Activated CD4-positive, alpha-beta T cell treated with anti-CD3 and anti-CD28 coated beads for 4 hours (primary cell): ENCODE data around the gene CCDC91.
A peak's percentile ranks its signal among the peaks of the same experiment; 100 is the strongest.

ENCODE experiments used
- DNase-seq, 2 donors: peaks; one replicate each; pipeline ENCODE4 v3.0.0-alpha.2; 2020

CCDC91 gene

DNA sequence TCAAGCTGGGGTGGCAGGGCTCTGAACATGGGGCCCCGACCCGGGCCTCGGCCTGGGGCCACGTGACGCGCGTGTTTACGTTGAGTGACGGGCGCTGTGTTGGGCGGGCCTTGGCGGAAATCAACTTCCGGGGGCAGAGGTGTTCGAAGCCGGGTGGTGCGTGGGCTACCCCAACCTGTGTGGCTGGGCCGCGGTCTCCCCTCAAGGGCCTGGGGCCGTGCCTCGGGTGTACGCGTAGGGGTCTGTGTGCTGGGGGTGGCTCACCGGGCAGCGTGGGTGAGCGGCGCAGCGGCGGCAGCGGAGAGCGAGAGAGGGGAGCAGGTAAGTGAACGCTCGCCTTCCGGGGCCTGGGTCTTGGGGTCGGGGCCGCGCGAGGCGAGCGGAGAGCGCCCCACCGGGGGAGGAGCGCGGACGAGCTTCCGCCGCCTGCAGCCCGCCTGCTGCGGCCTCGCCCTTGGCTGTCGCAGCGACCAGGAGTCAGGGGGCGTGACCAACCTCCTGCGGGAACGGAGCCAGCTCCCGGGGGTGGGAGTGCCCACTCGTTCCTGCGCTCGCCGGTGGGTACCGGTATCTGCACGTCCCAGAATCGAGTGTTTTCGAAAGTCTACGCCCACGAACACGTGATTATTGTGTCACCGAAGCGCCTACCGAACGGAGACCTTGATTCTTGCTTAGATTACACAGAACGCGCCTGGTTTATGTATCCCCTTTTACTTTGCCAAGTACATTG, at the start of gene CCDC91:
CCDC91 (plus strand) TSS at position 136 of the 730 bp plus-strand sequence. CDS start 66,760 bp downstream, outside the sequence.
- peak; percentile 85 to 90 for DNase-seq

DNA sequence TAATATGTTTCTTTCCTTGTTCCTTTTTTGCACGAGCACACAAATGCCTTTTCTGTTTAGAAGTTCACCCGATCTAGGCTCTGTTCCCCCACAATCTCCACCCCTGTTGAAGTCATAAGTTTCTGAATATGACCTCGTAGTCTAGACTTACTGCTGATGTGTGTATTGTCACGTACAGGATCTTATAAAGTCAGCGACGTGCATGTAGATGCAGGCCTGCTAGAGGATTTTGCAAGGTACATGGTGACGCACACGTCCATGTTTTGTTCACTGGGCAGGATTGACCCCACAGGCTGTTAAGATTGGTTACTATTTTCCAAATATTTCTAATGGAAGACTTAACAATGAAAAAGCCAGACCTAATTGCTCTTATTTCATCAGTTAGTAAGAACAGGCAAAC, 46.2 kb upstream of the CCDC91 start:
- no peak for DNase-seq

DNA sequence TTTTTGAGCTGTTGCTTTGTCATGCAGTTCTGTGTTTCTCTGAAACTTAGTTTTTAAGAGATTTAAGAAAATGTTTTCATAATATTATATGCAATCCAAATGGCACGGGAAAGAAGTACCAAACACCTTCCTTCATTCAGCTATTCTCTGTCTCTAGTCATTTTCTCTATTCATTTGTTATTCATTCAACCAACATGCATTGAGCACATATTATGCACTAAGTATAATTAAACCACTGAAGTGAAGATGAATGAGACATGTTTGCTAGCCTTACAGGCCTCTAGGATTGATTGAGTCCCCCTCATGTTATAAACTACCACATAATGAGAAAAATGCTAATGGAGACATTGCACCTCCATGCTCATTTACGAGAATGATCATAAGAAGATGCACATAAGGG, 45.7 kb upstream of the CCDC91 start:
- DNase-seq = no peak

GRCh38 chr12:28145216-28145615, 45.0 kb upstream of the CCDC91 start:
- no peak for DNase-seq

GRCh38 chr12:28149279-28149678, 41.0 kb upstream of the CCDC91 start:
- DNase-seq = no peak

- DNase-seq = no peak
Measured at GRCh38 chr12:28156362-28156761, 33.9 kb upstream of the CCDC91 start.

DNA sequence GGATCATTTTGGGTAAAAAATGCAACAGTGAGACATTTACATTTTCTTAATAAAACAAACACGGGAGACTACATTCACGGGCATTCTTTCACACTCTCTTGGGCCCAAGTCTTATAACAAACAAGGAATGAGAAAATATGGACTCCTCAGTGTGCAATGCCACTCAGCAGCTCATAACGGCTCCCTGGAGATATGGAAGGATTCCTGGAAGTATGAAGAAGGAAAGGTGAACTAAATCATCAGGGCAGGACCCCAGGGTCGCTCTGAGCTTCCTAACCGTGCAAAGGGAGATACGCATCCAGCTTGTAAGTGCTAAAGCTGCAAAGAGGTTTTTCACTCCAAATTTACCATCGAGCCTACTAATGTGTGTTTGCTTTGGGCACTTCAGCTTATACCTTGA, 33.5 kb upstream of the CCDC91 start:
- DNase-seq = no peak

DNA sequence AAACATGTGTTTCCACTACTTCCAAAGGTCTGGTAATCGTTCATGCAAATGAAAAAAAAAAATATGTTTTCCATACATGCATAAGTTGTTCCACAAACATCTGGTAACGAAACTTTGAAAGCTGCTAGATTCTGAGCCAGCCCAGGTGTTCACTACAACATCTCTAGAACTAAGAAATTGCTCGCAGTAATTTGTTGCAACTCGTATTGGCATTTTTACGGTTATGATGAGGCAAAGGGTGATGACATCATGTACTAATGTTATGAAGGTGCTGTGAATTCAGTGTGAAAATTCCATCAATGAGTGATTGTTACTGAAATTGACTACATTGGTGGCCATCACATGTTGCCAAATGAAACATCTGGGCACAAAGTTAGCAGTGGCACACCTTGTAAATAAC, 31.9 kb upstream of the CCDC91 start:
- DNase-seq = no peak

DNA sequence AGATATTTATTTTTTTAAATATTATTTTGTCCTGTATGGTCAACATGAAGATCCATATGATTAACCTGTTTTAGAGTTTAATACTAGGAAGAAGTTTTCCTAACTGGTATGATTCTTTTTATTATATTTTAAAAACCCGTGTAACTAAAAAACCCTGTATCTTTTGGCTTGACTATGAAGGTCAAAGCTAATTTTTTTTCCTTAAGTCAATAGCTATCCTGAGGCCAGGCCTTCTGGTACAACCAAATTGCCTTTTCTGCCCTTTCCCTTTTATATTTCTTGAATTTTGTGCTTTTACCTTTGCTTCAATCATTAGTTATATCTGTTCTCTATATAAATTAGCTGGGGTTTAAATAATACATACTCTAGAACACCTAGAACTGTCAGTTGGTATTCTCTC, 30.6 kb upstream of the CCDC91 start:
- no peak for DNase-seq

- no peak for DNase-seq
Measured at GRCh38 chr12:28161697-28162096, 28.6 kb upstream of the CCDC91 start.

- DNase-seq = no peak
Measured at GRCh38 chr12:28162697-28163096, 27.6 kb upstream of the CCDC91 start.

- no peak for DNase-seq
Measured at GRCh38 chr12:28164644-28165275, 25.5 kb upstream of the CCDC91 start.

GRCh38 chr12:28167981-28168485, 22.2 kb upstream of the CCDC91 start:
- no peak for DNase-seq

DNA sequence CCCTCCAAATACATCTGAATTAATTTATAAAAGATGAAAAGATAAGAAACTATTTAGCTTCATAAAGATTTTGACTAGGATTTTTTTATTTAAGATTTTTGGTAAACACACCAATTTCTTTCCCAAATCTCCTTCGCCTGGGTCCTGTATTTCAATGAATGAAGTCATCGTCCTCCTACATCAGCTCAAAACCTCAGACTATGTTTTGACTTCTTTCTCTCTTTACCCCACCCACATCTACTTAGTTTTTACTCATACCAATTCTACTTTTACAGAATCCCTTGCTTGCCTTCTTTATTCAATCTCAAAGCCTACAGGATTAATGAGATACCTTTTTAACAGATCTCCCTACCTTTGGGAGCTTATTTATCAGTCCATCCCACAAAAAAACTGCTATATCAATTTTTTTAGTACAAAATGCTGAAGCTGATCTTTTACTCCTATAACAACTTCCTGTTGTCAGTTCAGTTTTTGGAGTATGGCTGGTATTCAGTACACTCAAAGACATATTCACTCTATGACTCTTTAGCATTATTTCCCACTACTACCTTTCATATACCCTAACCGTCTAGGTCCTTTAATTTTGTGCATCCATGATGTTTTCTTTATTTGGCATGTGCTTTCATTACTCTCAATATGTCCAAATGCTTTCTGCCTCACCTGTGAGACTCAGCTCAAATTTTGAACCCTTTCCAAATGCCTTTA, 18.7 kb upstream of the CCDC91 start:
- DNase-seq = no peak

DNA sequence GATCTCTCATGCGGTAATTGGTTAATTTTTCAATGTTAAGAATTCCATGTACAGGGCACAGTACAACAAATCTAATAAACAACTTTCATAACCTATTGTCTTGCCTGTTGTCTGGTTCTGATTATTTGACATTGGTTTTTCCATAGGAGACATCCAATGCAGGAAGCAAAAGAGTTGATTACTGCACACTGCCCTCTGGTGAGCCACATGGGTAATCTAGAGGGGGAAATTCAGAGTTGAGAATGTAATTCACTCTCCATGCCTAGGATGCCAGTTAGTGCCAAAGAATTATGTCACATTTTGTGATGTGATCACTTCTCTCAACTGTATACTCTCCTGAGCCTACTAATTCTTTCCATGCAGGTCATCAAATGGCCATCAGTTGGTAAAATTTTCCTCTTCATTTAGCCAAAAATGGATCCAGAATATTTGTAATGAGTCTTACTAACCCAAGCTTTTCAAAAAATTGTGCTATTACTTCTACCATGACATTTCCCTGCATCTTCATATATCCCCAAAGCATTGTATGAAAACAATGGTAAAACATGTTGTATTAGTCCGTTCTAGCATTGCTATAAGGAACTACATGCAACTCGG, 17.7 kb upstream of the CCDC91 start:
- no peak for DNase-seq

DNA sequence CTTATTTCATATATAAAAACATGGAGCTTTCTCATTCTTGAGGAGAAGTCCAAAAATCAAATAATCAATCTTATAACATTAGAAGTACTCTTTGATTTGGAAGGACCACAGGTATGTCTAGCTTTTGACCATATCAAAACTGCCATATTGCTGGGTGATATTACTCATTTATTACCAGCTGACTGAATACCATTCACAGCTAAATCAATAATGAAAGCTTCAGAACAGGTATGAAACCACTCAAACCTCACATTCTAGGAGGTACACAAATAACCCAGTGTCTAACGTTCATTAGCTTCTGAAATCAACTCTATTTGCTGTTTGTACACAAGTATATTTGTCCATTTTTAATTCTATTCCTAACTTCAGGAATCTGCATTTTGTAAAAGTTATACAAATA, 16.8 kb upstream of the CCDC91 start:
- no peak for DNase-seq

DNA sequence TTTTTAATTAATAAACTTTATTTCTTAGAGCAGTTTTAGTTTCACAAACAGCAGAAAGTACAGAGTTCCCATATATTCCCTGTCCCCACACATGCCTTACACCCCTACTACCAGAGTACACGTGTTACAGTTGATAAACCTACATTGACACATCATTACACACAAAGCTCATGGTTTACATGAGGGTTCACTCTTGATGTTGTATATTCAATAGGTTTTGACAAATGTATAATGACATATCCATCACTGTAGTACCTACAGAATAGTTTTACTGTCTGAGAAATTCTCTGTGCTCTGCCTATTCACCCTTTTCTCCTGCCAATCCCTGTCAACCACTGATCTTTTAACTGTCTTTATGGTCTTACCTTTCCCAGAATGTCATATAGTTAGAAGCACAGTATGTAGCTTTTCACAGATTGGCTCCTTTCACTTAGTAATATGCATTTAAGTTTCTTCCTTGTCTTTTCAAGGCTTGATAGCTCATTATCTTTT, 15.1 kb upstream of the CCDC91 start:
- DNase-seq = no peak

DNA sequence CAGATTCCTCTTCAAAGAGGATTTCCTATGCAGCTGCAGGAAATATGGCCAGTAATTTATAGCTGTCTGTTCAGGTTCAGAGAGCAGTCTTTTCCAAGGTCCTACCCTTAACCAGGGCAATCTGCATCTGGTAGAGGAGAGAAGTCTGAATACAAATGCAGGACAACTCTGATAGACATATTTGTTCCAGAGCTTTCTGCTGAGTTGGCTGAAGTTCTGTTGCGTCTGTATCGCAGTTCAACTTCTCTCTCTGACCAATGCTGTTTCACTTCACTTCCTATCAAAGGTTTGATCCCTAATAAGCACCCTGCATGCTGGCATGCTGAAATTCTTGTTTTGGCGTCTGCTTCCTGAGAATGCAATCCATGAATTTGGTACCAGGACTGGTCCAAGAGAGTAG, 14.0 kb upstream of the CCDC91 start:
- DNase-seq = no peak

DNA sequence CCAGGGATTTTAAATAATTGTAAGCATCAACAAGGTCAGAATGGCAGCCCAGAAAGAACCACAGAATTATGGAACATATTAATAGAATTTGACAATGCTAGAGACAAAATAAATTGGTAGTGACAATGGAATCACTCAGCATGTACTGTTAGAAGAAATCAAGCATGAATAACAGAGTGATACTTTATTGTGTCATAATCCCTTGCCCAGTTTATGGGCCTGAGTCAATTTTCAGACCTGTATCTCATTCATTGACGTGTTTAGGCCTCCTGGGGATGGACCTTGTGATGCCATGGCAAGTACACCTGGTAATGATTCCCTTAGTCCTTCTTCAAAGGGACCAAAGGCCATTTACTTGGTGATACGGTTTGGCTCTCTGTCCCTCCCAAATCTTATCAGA, 12.8 kb upstream of the CCDC91 start:
- DNase-seq = no peak

GRCh38 chr12:28177905-28178304, 12.4 kb upstream of the CCDC91 start:
- no peak for DNase-seq

DNA sequence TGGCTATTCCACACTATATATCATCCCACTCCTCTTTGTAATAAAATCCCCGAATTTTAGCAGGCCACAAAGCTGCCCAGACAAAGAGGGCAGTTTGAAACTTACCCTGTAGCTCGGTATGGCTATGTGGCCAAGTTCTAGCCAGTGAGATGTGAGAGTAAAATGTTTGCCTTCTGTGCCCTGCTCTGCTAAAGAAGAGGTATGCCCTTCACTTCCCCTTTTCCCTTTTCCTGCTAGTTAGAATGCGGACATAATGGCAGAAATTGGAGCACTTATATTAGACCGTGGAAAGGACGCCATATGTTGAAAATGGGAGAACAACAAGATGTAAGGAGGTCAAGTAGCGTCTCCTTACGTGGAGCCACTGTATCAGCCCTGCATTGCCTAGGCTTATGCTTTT, 11.5 kb upstream of the CCDC91 start:
- DNase-seq = no peak

- no peak for DNase-seq
Measured at GRCh38 chr12:28180786-28181185, 9.5 kb upstream of the CCDC91 start.

DNA sequence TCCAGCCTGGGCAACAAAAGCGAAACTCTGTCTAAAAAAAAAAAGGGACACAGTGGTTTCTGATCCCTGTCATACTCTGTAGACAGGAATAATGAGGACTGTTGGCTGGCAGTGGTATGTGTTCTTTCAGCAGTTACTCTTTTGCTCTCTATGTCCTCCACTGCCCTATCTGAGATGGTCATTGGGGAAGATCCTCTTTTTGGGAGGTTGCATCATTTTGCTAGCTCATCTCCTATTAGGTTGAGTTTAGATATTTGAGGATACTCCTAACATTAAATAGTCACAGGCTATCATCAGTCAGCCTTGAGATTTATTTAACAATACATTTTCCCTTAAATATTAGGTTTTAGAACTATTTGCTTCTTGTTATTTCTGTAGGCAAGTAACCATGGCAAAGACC, 5.9 kb upstream of the CCDC91 start:
- DNase-seq = no peak
